GM12878 (cell line): ENCODE results near the gene UBAP1L. TPM values are rescaled to one million over a fixed set of nuclear protein-coding genes. Genes with fewer than 3 reads are reported as not detected.
A peak's percentile ranks its signal among the peaks of the same experiment; 100 is the strongest.

Experiments used
- BCL3 ChIP-seq: IDR thresholded peaks from 2 replicates; pipeline ENCODE4 v1.6.1; 2011; ENCODE audit warnings: borderline replicate concordance, low read depth, mild to moderate bottlenecking, moderate library complexity, low read length; ENCODE audit not compliant: insufficient read depth, poor library complexity, severe bottlenecking
- EZH2 ChIP-seq: IDR thresholded peaks from 2 replicates; pipeline ENCODE4 v1.6.1; 2012; ENCODE audit warnings: low read depth, mild to moderate bottlenecking, control low read depth, inconsistent platforms, low read length, borderline replicate concordance; ENCODE audit not compliant: control insufficient read depth
- NR2C2 ChIP-seq: IDR thresholded peaks from 2 replicates; pipeline ENCODE4 v1.6.1; 2011; ENCODE audit warnings: borderline replicate concordance, low read depth; ENCODE audit not compliant: control insufficient read depth, insufficient read length
- PML ChIP-seq: IDR thresholded peaks from 2 replicates; pipeline ENCODE4 v1.6.1; 2012; ENCODE audit warnings: low read length, inconsistent platforms
- POLR2A ChIP-seq: IDR thresholded peaks from 2 replicates; pipeline ENCODE4 v1.6.1; 2011; ENCODE audit warnings: low read depth, mild to moderate bottlenecking, low read length
- RAD21 ChIP-seq: IDR thresholded peaks from 2 replicates; pipeline ENCODE4 v1.6.1; 2011; ENCODE audit warnings: mild to moderate bottlenecking, low read depth, low read length, moderate library complexity; ENCODE audit not compliant: insufficient read depth
- RUNX3 ChIP-seq: IDR thresholded peaks from 2 replicates; pipeline ENCODE4 v1.6.1; 2012; ENCODE audit warnings: low read length, inconsistent platforms
- SIN3A ChIP-seq: IDR thresholded peaks from 2 replicates; pipeline ENCODE4 v1.6.1; 2012; ENCODE audit warnings: low read depth, low read length, improper control_type of control experiment
- SIX5 ChIP-seq: IDR thresholded peaks from 2 replicates; pipeline ENCODE4 v1.6.1; 2011; ENCODE audit warnings: mild to moderate bottlenecking, low read depth, low read length, moderate library complexity; ENCODE audit not compliant: severe bottlenecking
- SKIL ChIP-seq: fragments of 450-650 bp; IDR thresholded peaks from 2 replicates; pipeline ENCODE4 v1.6.1; 2017; ENCODE audit warnings: mild to moderate bottlenecking, low read depth, inconsistent platforms; ENCODE audit not compliant: poor library complexity, severe bottlenecking
- ZNF687 ChIP-seq: fragments of 450-650 bp; IDR thresholded peaks from 2 replicates; pipeline ENCODE4 v1.6.1; 2017; ENCODE audit warnings: mild to moderate bottlenecking, moderate library complexity
- polyA plus RNA-seq, 11 experiments: library from polyadenylated mRNA; depleted of rRNA in 4 of 11; unstranded in 6 of 11; stranded (reverse) in 5 of 11; fragments of >200 nt; fragmentation: Nextera tagmentation in 4 of 11; fragmentation: Illumina TruSeq in 1 of 11; extraction: Ambion mirVana in 4 of 11; extraction: Trizol in 1 of 11; gene quantifications; 1 replicate in 1 of 11; 2 replicates in 10 of 11; pipeline versions ENCODE4 v1.2.1 to v1.2.3, GENCODE V29; 2011 to 2016; ENCODE audit warnings: inconsistent platforms in 2 of 11, missing spikeins in 2 of 11, low read depth in 1 of 11
- total RNA-seq, 4 experiments: library from RNA; depleted of rRNA in 3 of 4; stranded (reverse); fragments of >200 nt in 3 of 4; fragmentation: Illumina TruSeq in 1 of 4; extraction: Trizol in 1 of 4; gene quantifications; 2 replicates each; pipeline versions ENCODE4 v1.2.1 to v1.2.3, GENCODE V29; 2013 to 2021

UBAP1L gene
- total and polyA plus RNA-seq, 10 of the 15 experiments (the other 5 are each of a cell fraction or from before 2014, with no cell fraction given), result 0.03 to 2.6 (median 1.0) TPM

GRCh38 chr15:65132878-65133547 is 18.0 kb upstream of the UBAP1L start (continued):
- TF ChIP-seq ZNF687, result no peak
- no peak for TF ChIP-seq SIX5
- no peak for TF ChIP-seq BCL3
- TF ChIP-seq EZH2, result no peak
- TF ChIP-seq PML, result no peak
- peak; percentile 11; the same call in 1 of the 2 replicates for TF ChIP-seq SIN3A
- no peak for TF ChIP-seq SKIL
- TF ChIP-seq NR2C2, result no peak
- 0 out of 2 replicates have a peak, but pooled peaks have one; percentile 11 for TF ChIP-seq RUNX3
- TF ChIP-seq RAD21, result no peak
- peak; percentile 78 for TF ChIP-seq POLR2A
- TF ChIP-seq, all 136 proteins: peak for 8
